DOHH2 (cell line): Measurements from ENCODE around the gene SMARCD2.

Source experiments
- H3F3A ChIP-seq: fragments of 200-600 bp; sonication (generic), shearing (Covaris generic); 2 replicates; pipeline ENCODE4 v1.6.0; 2016; ENCODE audit warnings: antibody characterized with exemption, mild to moderate bottlenecking; ENCODE audit not compliant: control insufficient read depth, insufficient read depth
- H3K27ac ChIP-seq: fragments of 200-600 bp; sonication (generic); 2 replicates; pipeline ENCODE4 v1.5.1; 2014; ENCODE audit warnings: low read depth, mild to moderate bottlenecking, low read length, moderate library complexity
- H3K27me3 ChIP-seq: fragments of 200-600 bp; sonication (generic); 2 replicates; pipeline ENCODE4 v1.6.1; 2014; ENCODE audit warnings: mild to moderate bottlenecking, low read length, mixed read lengths; ENCODE audit not compliant: control insufficient read depth
- H3K36me3 ChIP-seq: fragments of 200-600 bp; sonication (generic); 2 replicates; pipeline ENCODE4 v1.6.1; 2014; ENCODE audit warnings: mild to moderate bottlenecking, low read length, moderate library complexity, mixed read lengths; ENCODE audit not compliant: control insufficient read depth
- H3K4me1 ChIP-seq: fragments of 200-600 bp; sonication (generic); 2 replicates; pipeline ENCODE4 v1.6.1; 2014; ENCODE audit warnings: mild to moderate bottlenecking, low read length, mixed read lengths; ENCODE audit not compliant: control insufficient read depth
- H3K4me2 ChIP-seq: fragments of 200-600 bp; sonication (generic); 2 replicates; pipeline ENCODE4 v1.6.0; 2014; ENCODE audit warnings: mild to moderate bottlenecking, low read length, moderate library complexity
- H3K4me3 ChIP-seq: fragments of 200-600 bp; sonication (generic); 2 replicates; pipeline ENCODE4 v1.5.1; 2014; ENCODE audit warnings: mild to moderate bottlenecking, low read length, mixed read lengths
- H3K79me2 ChIP-seq: fragments of 200-600 bp; sonication (generic); 2 replicates; pipeline ENCODE4 v1.6.1; 2014; ENCODE audit warnings: mild to moderate bottlenecking, low read length, mixed read lengths; ENCODE audit not compliant: control insufficient read depth
- H3K9me2 ChIP-seq: fragments of 200-600 bp; sonication (generic); replicated peaks from 2 replicates; pipeline ENCODE4 v1.6.1; 2014; ENCODE audit warnings: mild to moderate bottlenecking, low read length, mixed read lengths; ENCODE audit not compliant: control insufficient read depth
- H3K9me3 ChIP-seq: fragments of 200-600 bp; sonication (generic); 2 replicates; pipeline ENCODE4 v1.6.1; 2014; ENCODE audit warnings: antibody characterized with exemption, low read length, mixed read lengths; ENCODE audit not compliant: control insufficient read depth, insufficient read depth
- H4K20me1 ChIP-seq: fragments of 200-600 bp; sonication (generic); 2 replicates; pipeline ENCODE4 v1.6.0; 2014; ENCODE audit warnings: low read depth, mild to moderate bottlenecking, antibody characterized with exemption, low read length, moderate library complexity; ENCODE audit not compliant: control insufficient read depth, insufficient read depth
- CTCF ChIP-seq: fragments of 200-600 bp; sonication (generic); IDR thresholded peaks from one replicate; pipeline ENCODE4 v1.5.1; 2014; ENCODE audit warnings: antibody characterized with exemption, mild to moderate bottlenecking, low read depth, low read length; ENCODE audit not compliant: poor library complexity, severe bottlenecking
- EZH2phosphoT487 ChIP-seq: fragments of 200-600 bp; sonication (generic); IDR thresholded peaks from 2 replicates; pipeline ENCODE4 v1.6.1; 2017; ENCODE audit warnings: borderline replicate concordance, mild to moderate bottlenecking, antibody characterized with exemption, low read length, moderate library complexity, mixed read lengths

The SMARCD2 gene

GRCh38 chr17:63817736-63818385 is 24.6 kb downstream of the SMARCD2 start:
- Histone ChIP-seq H3K9me3 (no peaks in the 10 kb centered on the region), H3K36me3 (peaks cover 99% of the 10 kb centered on the region), H3K27ac (no peak overlapping the region), H3K79me2 (peaks cover 34% of the 10 kb centered on the region), H3F3A (peaks cover 32% of the 10 kb centered on the region), H3K9me2 (no peaks in the 10 kb centered on the region), H3K4me2 (no peak overlapping the region), H3K4me3 (no peak overlapping the region), H3K4me1 (peaks cover 13% of the 10 kb centered on the region), H4K20me1 (peaks cover 6% of the 10 kb centered on the region; the same call in 1 of the 2 replicates), H3K27me3 (no peaks in the 10 kb centered on the region)
- TF ChIP-seq CTCF (no peak), EZH2phosphoT487 (no peak)

- H3K4me3 ChIP-seq, result no peak overlapping the region
- peaks cover 8% of the 10 kb centered on the region for H3K4me1 ChIP-seq
- no peak overlapping the region for H3K4me2 ChIP-seq
- TF ChIP-seq EZH2phosphoT487 (no peak), CTCF (no peak)
- peaks cover 29% of the 10 kb centered on the region for H3K79me2 ChIP-seq
- peaks cover 99% of the 10 kb centered on the region for H3K36me3 ChIP-seq
- peaks cover 5% of the 10 kb centered on the region; the same call in 1 of the 2 replicates for H4K20me1 ChIP-seq
- peaks cover 22% of the 10 kb centered on the region for H3F3A ChIP-seq
- H3K9me3 ChIP-seq, result no peaks in the 10 kb centered on the region
- no peaks in the 10 kb centered on the region for H3K9me2 ChIP-seq
- H3K27ac ChIP-seq, result no peak overlapping the region
- no peaks in the 10 kb centered on the region for H3K27me3 ChIP-seq
Measured at GRCh38 chr17:63816669-63817068, 25.8 kb downstream of the SMARCD2 start.

- Histone ChIP-seq H3K79me2 (peaks cover 24% of the 10 kb centered on the region), H3F3A (peaks cover 20% of the 10 kb centered on the region), H3K9me2 (no peaks in the 10 kb centered on the region), H4K20me1 (no peaks in the 10 kb centered on the region; the same call in 1 of the 2 replicates), H3K36me3 (peaks cover 99% of the 10 kb centered on the region), H3K4me2 (no peak overlapping the region), H3K27ac (no peak overlapping the region), H3K9me3 (no peaks in the 10 kb centered on the region), H3K27me3 (no peaks in the 10 kb centered on the region), H3K4me3 (no peak overlapping the region), H3K4me1 (peaks cover 2% of the 10 kb centered on the region; the same call in 1 of the 2 replicates)
- TF ChIP-seq CTCF (no peak), EZH2phosphoT487 (no peak)
Measured at GRCh38 chr17:63816123-63816522, 26.4 kb downstream of the SMARCD2 start.
